H1 (cell line): Measurements from ENCODE around the gene ABCA1. TPM values are rescaled to one million over a fixed set of nuclear protein-coding genes. Genes with fewer than 3 reads are reported as not detected.

Experiments used
- CTCF ChIA-PET: fragments of 300-600 bp; sonication (Branson Sonifier 250); formaldehyde crosslinking; loops from one replicate; lab custom pipeline; 2021; ENCODE audit not compliant: partially characterized antibody; lab: Charles Lee
- POLR2A ChIA-PET: fragments of 300-600 bp; sonication (Branson Sonifier 250); formaldehyde crosslinking; loops from one replicate; lab custom pipeline; 2021; ENCODE audit warnings: inconsistent platforms; ENCODE audit not compliant: partially characterized antibody; lab: Charles Lee
- DNase-seq, 2 experiments: peaks; one replicate each; pipeline versions ENCODE4 v3.0.0 to v3.0.0-alpha.2; 2010 to 2022; ENCODE audit warnings: low spot score in 2 of 2, low read depth in 1 of 2, mixed read lengths in 1 of 2
- FAIRE-seq: peaks from 2 replicates; lab custom pipeline; 2011; peaks lifted over from hg19 to GRCh38; lab: Jason Lieb, UNC
- H2AFZ ChIP-seq: 2 replicates; pipeline ENCODE4 v1.8.1; 2012; ENCODE audit warnings: low read length, inconsistent platforms
- H2AK5ac ChIP-seq: 2 replicates; pipeline ENCODE4 v1.6.1; 2013; ENCODE audit warnings: low read depth, low read length
- H2BK120ac ChIP-seq: replicated peaks from 2 replicates; pipeline ENCODE3; 2013; ENCODE audit warnings: low read depth, low read length, inconsistent platforms
- H2BK12ac ChIP-seq: 2 replicates; pipeline ENCODE4 v1.6.1; 2013; ENCODE audit warnings: low read depth, low read length
- H2BK15ac ChIP-seq: 2 replicates; pipeline ENCODE4 v1.6.1; 2013; ENCODE audit warnings: low read length
- H2BK20ac ChIP-seq: 2 replicates; pipeline ENCODE4 v1.6.1; 2013; ENCODE audit warnings: low read length
- H2BK5ac ChIP-seq: 2 replicates; pipeline ENCODE4 v1.6.1; 2013; ENCODE audit warnings: low read depth, low read length
- H3K14ac ChIP-seq: 2 replicates; pipeline ENCODE4 v1.6.1; 2013; ENCODE audit warnings: inconsistent platforms; ENCODE audit not compliant: insufficient read length
- H3K18ac ChIP-seq: 2 replicates; pipeline ENCODE4 v1.6.1; 2013; ENCODE audit warnings: low read length; ENCODE audit errors: extremely low read depth
- H3K23ac ChIP-seq: 2 replicates; pipeline ENCODE4 v1.6.1; 2013; ENCODE audit warnings: inconsistent platforms; ENCODE audit not compliant: insufficient read length
- H3K23me2 ChIP-seq: 2 replicates; pipeline ENCODE4 v1.6.1; 2013; ENCODE audit warnings: low read depth, low read length
- H3K27ac ChIP-seq: 2 replicates; pipeline ENCODE4 v1.6.1; 2011; ENCODE audit warnings: low read depth, low read length, inconsistent platforms
- H3K27me3 ChIP-seq, 4 experiments: replicated peaks in 1 of 4; 1 replicate in 1 of 4; 2 replicates in 3 of 4; pipeline versions ENCODE4 v1.6.1 to v1.8.1; 2011 to 2013; ENCODE audit warnings: low read length in 3 of 4, mild to moderate bottlenecking in 3 of 4, inconsistent platforms in 2 of 4, mixed read lengths in 2 of 4, moderate library complexity in 1 of 4; ENCODE audit not compliant: control insufficient read depth in 3 of 4, insufficient read depth in 3 of 4; ENCODE audit errors: extremely low read depth in 1 of 4
- H3K36me3 ChIP-seq, 4 experiments: 2 replicates each; pipeline versions ENCODE4 v1.6.1 to v1.8.1; 2011 to 2013; ENCODE audit warnings: mild to moderate bottlenecking in 4 of 4, low read length in 3 of 4, moderate library complexity in 2 of 4, control low read depth in 1 of 4, inconsistent platforms in 1 of 4; ENCODE audit not compliant: insufficient read depth in 4 of 4, control insufficient read depth in 2 of 4
- H3K4ac ChIP-seq: replicated peaks from 2 replicates; pipeline ENCODE3; 2013; ENCODE audit warnings: low read length, low read depth, mixed read lengths, inconsistent platforms; ENCODE audit not compliant: insufficient read length
- H3K4me1 ChIP-seq, 4 experiments: replicated peaks in 1 of 4; 1 replicate in 1 of 4; 2 replicates in 3 of 4; pipeline versions ENCODE4 v1.6.1 to v1.8.1; 2011 to 2013; ENCODE audit warnings: low read length in 3 of 4, inconsistent platforms in 2 of 4, mixed read lengths in 1 of 4; ENCODE audit not compliant: insufficient read depth in 4 of 4, control insufficient read depth in 3 of 4
- H3K4me2 ChIP-seq, 2 experiments: 2 replicates each; pipeline versions ENCODE4 v1.6.1 to v1.8.1; 2011 to 2013; ENCODE audit warnings: low read depth in 2 of 2, low read length in 2 of 2, control low read depth in 1 of 2, inconsistent platforms in 1 of 2, mild to moderate bottlenecking in 1 of 2; ENCODE audit not compliant: insufficient read depth in 1 of 2
- H3K4me3 ChIP-seq, 4 experiments: fragments of 200-600, 300-600 bp in 1 of 4; sonication (generic), shearing (Covaris generic), sonication (Bioruptor Twin) in 1 of 4; 2 replicates each; pipeline versions ENCODE4 v1.5.1 to v1.8.1; 2011 to 2016; ENCODE audit warnings: low read length in 4 of 4, low read depth in 3 of 4, control low read depth in 2 of 4, inconsistent platforms in 2 of 4, mild to moderate bottlenecking in 2 of 4, mixed read lengths in 1 of 4, moderate library complexity in 1 of 4; ENCODE audit not compliant: insufficient read depth in 2 of 4; ENCODE audit errors: extremely low read depth in 1 of 4
- H3K56ac ChIP-seq: replicated peaks from 2 replicates; pipeline ENCODE3; 2013; ENCODE audit warnings: low read depth, mild to moderate bottlenecking, mixed read lengths, low read length, inconsistent platforms; ENCODE audit not compliant: insufficient read length
- H3K79me1 ChIP-seq: 2 replicates; pipeline ENCODE4 v1.6.1; 2013; ENCODE audit warnings: low read depth, low read length, control low read depth
- H3K79me2 ChIP-seq, 2 experiments: 2 replicates each; pipeline versions ENCODE4 v1.6.1 to v1.8.1; 2012 to 2013; ENCODE audit warnings: low read length in 2 of 2, mild to moderate bottlenecking in 2 of 2, inconsistent platforms in 1 of 2; ENCODE audit not compliant: insufficient read depth in 2 of 2, control insufficient read depth in 1 of 2
- H3K9ac ChIP-seq, 4 experiments: replicated peaks in 1 of 4; 1 replicate in 1 of 4; 2 replicates in 3 of 4; pipeline versions ENCODE4 v1.6.1 to v1.8.1; 2011 to 2013; ENCODE audit warnings: low read depth in 3 of 4, low read length in 3 of 4, control low read depth in 2 of 4, mild to moderate bottlenecking in 2 of 4, moderate library complexity in 2 of 4, inconsistent platforms in 1 of 4; ENCODE audit errors: extremely low read depth in 1 of 4
- H3K9me3 ChIP-seq, 2 experiments: 2 replicates each; pipeline versions ENCODE4 v1.6.1 to v1.8.1; 2012 to 2013; ENCODE audit warnings: mild to moderate bottlenecking in 2 of 2, moderate library complexity in 2 of 2, control low read depth in 1 of 2, inconsistent platforms in 1 of 2, low read depth in 1 of 2, low read length in 1 of 2, mixed read lengths in 1 of 2; ENCODE audit not compliant: insufficient read depth in 2 of 2
- H4K20me1 ChIP-seq, 2 experiments: replicated peaks in 1 of 2; 2 replicates each; pipeline versions ENCODE3 to v1.8.1; 2011 to 2013; ENCODE audit warnings: inconsistent platforms in 2 of 2, low read length in 2 of 2, mild to moderate bottlenecking in 1 of 2; ENCODE audit not compliant: insufficient read depth in 2 of 2, control insufficient read depth in 1 of 2
- H4K5ac ChIP-seq: 2 replicates; pipeline ENCODE4 v1.6.1; 2013; ENCODE audit warnings: low read length, low read depth, mixed read lengths, inconsistent platforms; ENCODE audit not compliant: insufficient read length
- H4K8ac ChIP-seq: 2 replicates; pipeline ENCODE4 v1.8.0; 2013; ENCODE audit warnings: mild to moderate bottlenecking, moderate library complexity, low read length, inconsistent platforms; ENCODE audit not compliant: insufficient read depth; ENCODE audit errors: extremely low read depth
- H4K91ac ChIP-seq: replicated peaks from 2 replicates; pipeline ENCODE3; 2013; ENCODE audit warnings: low read length, mixed read lengths, inconsistent platforms; ENCODE audit not compliant: insufficient read length
- EP300 ChIP-seq, 2 experiments: IDR thresholded peaks; 1 replicate in 1 of 2; 2 replicates in 1 of 2; pipeline ENCODE4 v1.6.1; 2011 to 2012; ENCODE audit warnings: low read depth in 2 of 2, low read length in 2 of 2, mild to moderate bottlenecking in 2 of 2, borderline replicate concordance in 1 of 2, inconsistent platforms in 1 of 2, moderate library complexity in 1 of 2
- EZH2 ChIP-seq: fragments of 200-600 bp; sonication (generic); IDR thresholded peaks from 2 replicates; pipeline ENCODE4 v1.7.1; 2012; ENCODE audit warnings: low read depth, mild to moderate bottlenecking, moderate library complexity, low read length, inconsistent platforms; ENCODE audit not compliant: severe bottlenecking
- FOSL1 ChIP-seq: IDR thresholded peaks from 2 replicates; pipeline ENCODE4 v1.6.1; 2011; ENCODE audit warnings: mild to moderate bottlenecking, low read depth, low read length, moderate library complexity; ENCODE audit not compliant: insufficient read depth
- KDM5A ChIP-seq: fragments of 200-600 bp; IDR thresholded peaks from 2 replicates; pipeline ENCODE4 v1.7.1; 2012; ENCODE audit warnings: mild to moderate bottlenecking, low read length, inconsistent platforms, mixed read lengths
- NANOG ChIP-seq: IDR thresholded peaks from 2 replicates; pipeline ENCODE4 v1.6.1; 2011; ENCODE audit warnings: low read length, low read depth, mild to moderate bottlenecking, inconsistent platforms; ENCODE audit not compliant: insufficient read depth, poor library complexity, severe bottlenecking
- RAD21 ChIP-seq, 2 experiments: IDR thresholded peaks in 1 of 2; conservative IDR thresholded peaks in 1 of 2; 2 replicates each; pipeline ENCODE4 v1.6.1; 2011; ENCODE audit warnings: low read depth in 2 of 2, low read length in 2 of 2, improper control_type of control experiment in 1 of 2, inconsistent platforms in 1 of 2, mild to moderate bottlenecking in 1 of 2, moderate library complexity in 1 of 2
- RBBP5 ChIP-seq: IDR thresholded peaks from 2 replicates; pipeline ENCODE4 v1.7.1; 2012; ENCODE audit warnings: low read depth, mild to moderate bottlenecking, inconsistent platforms, low read length, moderate library complexity, borderline replicate concordance
- RXRA ChIP-seq: IDR thresholded peaks from 2 replicates; pipeline ENCODE4 v1.6.1; 2011; ENCODE audit warnings: low read depth, mild to moderate bottlenecking, low read length, moderate library complexity; ENCODE audit not compliant: insufficient read depth
- SIRT6 ChIP-seq: IDR thresholded peaks from one replicate; pipeline ENCODE4 v1.7.1; 2012; ENCODE audit warnings: low read length, inconsistent platforms
- SP4 ChIP-seq: IDR thresholded peaks from 2 replicates; pipeline ENCODE4 v1.6.1; 2012; ENCODE audit warnings: low read length, inconsistent platforms
- USF2 ChIP-seq: IDR thresholded peaks from 2 replicates; pipeline ENCODE4 v1.6.1; 2011; ENCODE audit warnings: low read length, improper control_type of control experiment
- WGBS, 2 experiments: shearing (Covaris generic) in 1 of 2; methylation state at CpG; one replicate each; pipeline versions ENCODE4 v1.1.6 to v1.1.7; 2013 to 2015; ENCODE audit warnings: low lambda C conversion rate in 2 of 2, mixed read lengths in 2 of 2, inconsistent platforms in 1 of 2, low coverage in 1 of 2, missing lambda C conversion rate in 1 of 2; ENCODE audit not compliant: insufficient replicate concordance in 2 of 2, insufficient coverage in 1 of 2, insufficient read length in 1 of 2; ENCODE audit errors: extremely low coverage in 1 of 2, missing lambda C conversion rate in 1 of 2; 5-methylcytosine and 5-hydroxymethylcytosine counted together
- polyA plus RNA-seq, 7 experiments: library from polyadenylated mRNA; depleted of rRNA in 3 of 7; stranded (reverse) in 5 of 7; unstranded in 2 of 7; fragments of >200 nt in 5 of 7; fragments of 200-250 nt in 2 of 7; gene quantifications; 1 replicate in 5 of 7; 2 replicates in 1 of 7; 4 replicates in 1 of 7; pipeline versions ENCODE4 v1.2.1 to v1.2.3, GENCODE V29; 2011 to 2013; ENCODE audit warnings: missing spikeins in 2 of 7, mixed read lengths in 2 of 7
- total RNA-seq: library from RNA; stranded (reverse); fragmentation: NEBNext Ultra II Directional; extraction: Animal tissue kit (Norgen Biotek cat#: 25700); gene quantifications from 2 replicates; pipeline ENCODE4 v1.2.1, GENCODE V29; 2021

The ABCA1 gene
- total and polyA plus RNA-seq, 2 of the 8 experiments (the other 6 are each of a cell fraction or from before 2014, with no cell fraction given) = 6.9 to 7.8 TPM

GRCh38 chr9:104951487-104951886 is 23.5 kb upstream of the ABCA1 start:
- no peaks in the 10 kb centered on the region for H3K79me1 ChIP-seq
- DNase-seq = no peak
- H2BK5ac ChIP-seq = no peak overlapping the region
- no peak overlapping the region for H2AK5ac ChIP-seq
- H2BK120ac ChIP-seq = no peak overlapping the region
- H3K18ac ChIP-seq = no peak overlapping the region
- POLR2A ChIA-PET = interaction anchor here (1.8 kb wide), 1 partner anchor 18 kb away, joined by 3 read pairs; no protein-coding TSS in a partner anchor
- H3K9ac ChIP-seq = no peak overlapping the region
- no peaks in the 10 kb centered on the region for H3K79me2 ChIP-seq
- 94% methylated on average over 4 of the region's 4 CpGs; no CpG with 5 or more reads in 1 of the 2 experiments for WGBS, 2 experiments
- H3K9me3 ChIP-seq = no peaks in the 10 kb centered on the region
- H3K4me1 ChIP-seq = no peaks in the 10 kb centered on the region
- H3K27ac ChIP-seq = no peak overlapping the region
- H3K56ac ChIP-seq = no peak overlapping the region
- no peak overlapping the region for H2AFZ ChIP-seq
- no peak overlapping the region for H3K4ac ChIP-seq
- no peak for TF ChIP-seq KDM5A
- no peak for TF ChIP-seq EZH2
- TF ChIP-seq SP4 = no peak
- TF ChIP-seq RBBP5 = no peak
- TF ChIP-seq RXRA = no peak
- TF ChIP-seq USF2 = no peak
- no peak for TF ChIP-seq RAD21 (IDR thresholded peaks at IDR 0.05 in 1 of 2, conservative IDR thresholded peaks at IDR 0.05 in 1 of 2; ENCODE audit: low read depth in 2 of 2, low read length in 2 of 2)
- no peak for TF ChIP-seq FOSL1
- no peak for TF ChIP-seq SIRT6
- TF ChIP-seq NANOG = no peak
- TF ChIP-seq EP300 (IDR thresholded peaks at IDR 0.05; ENCODE audit: borderline replicate concordance in 1 of 2, low read depth in 2 of 2, low read length in 2 of 2) = no peak
- no peak overlapping the region for H2BK12ac ChIP-seq
- H2BK15ac ChIP-seq = no peak overlapping the region
- no peak overlapping the region for H4K5ac ChIP-seq
- H2BK20ac ChIP-seq = no peak overlapping the region
- H4K91ac ChIP-seq = no peak overlapping the region
- CTCF ChIA-PET = no interaction called here
- no peak overlapping the region for H3K14ac ChIP-seq
- no peak overlapping the region for H4K8ac ChIP-seq
- H3K4me2 ChIP-seq = no peak overlapping the region
- FAIRE-seq = no peak
- no peaks in the 10 kb centered on the region for H3K23me2 ChIP-seq
- no peak overlapping the region for H3K4me3 ChIP-seq
- no peaks in the 10 kb centered on the region for H3K36me3 ChIP-seq
- H3K27me3 ChIP-seq = no peaks in the 10 kb centered on the region
- H3K23ac ChIP-seq = no peak overlapping the region
- H4K20me1 ChIP-seq = no peaks in the 10 kb centered on the region
